H1 (cell line): ENCODE measurements around the gene RASGRP3. TPM values are rescaled to one million over a fixed set of nuclear protein-coding genes. Genes with fewer than 3 reads are reported as not detected.

Experiments
- CTCF ChIA-PET: fragments of 300-600 bp; sonication (Branson Sonifier 250); formaldehyde crosslinking; loops from one replicate; lab custom pipeline; 2021; ENCODE audit not compliant: partially characterized antibody; lab: Charles Lee
- POLR2A ChIA-PET: fragments of 300-600 bp; sonication (Branson Sonifier 250); formaldehyde crosslinking; loops from one replicate; lab custom pipeline; 2021; ENCODE audit warnings: inconsistent platforms; ENCODE audit not compliant: partially characterized antibody; lab: Charles Lee
- DNase-seq, 2 experiments: peaks; one replicate each; pipeline versions ENCODE4 v3.0.0 to v3.0.0-alpha.2; 2010 to 2022; ENCODE audit warnings: low spot score in 2 of 2, low read depth in 1 of 2, mixed read lengths in 1 of 2
- FAIRE-seq: peaks from 2 replicates; lab custom pipeline; 2011; peaks lifted over from hg19 to GRCh38; lab: Jason Lieb, UNC
- H2AFZ ChIP-seq: 2 replicates; pipeline ENCODE4 v1.8.1; 2012; ENCODE audit warnings: low read length, inconsistent platforms
- H2AK5ac ChIP-seq: 2 replicates; pipeline ENCODE4 v1.6.1; 2013; ENCODE audit warnings: low read depth, low read length
- H2BK120ac ChIP-seq: replicated peaks from 2 replicates; pipeline ENCODE3; 2013; ENCODE audit warnings: low read depth, low read length, inconsistent platforms
- H2BK12ac ChIP-seq: 2 replicates; pipeline ENCODE4 v1.6.1; 2013; ENCODE audit warnings: low read depth, low read length
- H2BK15ac ChIP-seq: 2 replicates; pipeline ENCODE4 v1.6.1; 2013; ENCODE audit warnings: low read length
- H2BK20ac ChIP-seq: 2 replicates; pipeline ENCODE4 v1.6.1; 2013; ENCODE audit warnings: low read length
- H2BK5ac ChIP-seq: 2 replicates; pipeline ENCODE4 v1.6.1; 2013; ENCODE audit warnings: low read depth, low read length
- H3K14ac ChIP-seq: 2 replicates; pipeline ENCODE4 v1.6.1; 2013; ENCODE audit warnings: inconsistent platforms; ENCODE audit not compliant: insufficient read length
- H3K18ac ChIP-seq: 2 replicates; pipeline ENCODE4 v1.6.1; 2013; ENCODE audit warnings: low read length; ENCODE audit errors: extremely low read depth
- H3K23ac ChIP-seq: 2 replicates; pipeline ENCODE4 v1.6.1; 2013; ENCODE audit warnings: inconsistent platforms; ENCODE audit not compliant: insufficient read length
- H3K23me2 ChIP-seq: 2 replicates; pipeline ENCODE4 v1.6.1; 2013; ENCODE audit warnings: low read depth, low read length
- H3K27ac ChIP-seq: 2 replicates; pipeline ENCODE4 v1.6.1; 2011; ENCODE audit warnings: low read depth, low read length, inconsistent platforms
- H3K27me3 ChIP-seq, 4 experiments: replicated peaks in 1 of 4; 1 replicate in 1 of 4; 2 replicates in 3 of 4; pipeline versions ENCODE4 v1.6.1 to v1.8.1; 2011 to 2013; ENCODE audit warnings: low read length in 3 of 4, mild to moderate bottlenecking in 3 of 4, inconsistent platforms in 2 of 4, mixed read lengths in 2 of 4, moderate library complexity in 1 of 4; ENCODE audit not compliant: control insufficient read depth in 3 of 4, insufficient read depth in 3 of 4; ENCODE audit errors: extremely low read depth in 1 of 4
- H3K36me3 ChIP-seq, 4 experiments: 2 replicates each; pipeline versions ENCODE4 v1.6.1 to v1.8.1; 2011 to 2013; ENCODE audit warnings: mild to moderate bottlenecking in 4 of 4, low read length in 3 of 4, moderate library complexity in 2 of 4, control low read depth in 1 of 4, inconsistent platforms in 1 of 4; ENCODE audit not compliant: insufficient read depth in 4 of 4, control insufficient read depth in 2 of 4
- H3K4ac ChIP-seq: replicated peaks from 2 replicates; pipeline ENCODE3; 2013; ENCODE audit warnings: low read length, low read depth, mixed read lengths, inconsistent platforms; ENCODE audit not compliant: insufficient read length
- H3K4me1 ChIP-seq, 4 experiments: replicated peaks in 1 of 4; 1 replicate in 1 of 4; 2 replicates in 3 of 4; pipeline versions ENCODE4 v1.6.1 to v1.8.1; 2011 to 2013; ENCODE audit warnings: low read length in 3 of 4, inconsistent platforms in 2 of 4, mixed read lengths in 1 of 4; ENCODE audit not compliant: insufficient read depth in 4 of 4, control insufficient read depth in 3 of 4
- H3K4me2 ChIP-seq, 2 experiments: 2 replicates each; pipeline versions ENCODE4 v1.6.1 to v1.8.1; 2011 to 2013; ENCODE audit warnings: low read depth in 2 of 2, low read length in 2 of 2, control low read depth in 1 of 2, inconsistent platforms in 1 of 2, mild to moderate bottlenecking in 1 of 2; ENCODE audit not compliant: insufficient read depth in 1 of 2
- H3K4me3 ChIP-seq, 4 experiments: fragments of 200-600, 300-600 bp in 1 of 4; sonication (generic), shearing (Covaris generic), sonication (Bioruptor Twin) in 1 of 4; 2 replicates each; pipeline versions ENCODE4 v1.5.1 to v1.8.1; 2011 to 2016; ENCODE audit warnings: low read length in 4 of 4, low read depth in 3 of 4, control low read depth in 2 of 4, inconsistent platforms in 2 of 4, mild to moderate bottlenecking in 2 of 4, mixed read lengths in 1 of 4, moderate library complexity in 1 of 4; ENCODE audit not compliant: insufficient read depth in 2 of 4; ENCODE audit errors: extremely low read depth in 1 of 4
- H3K56ac ChIP-seq: replicated peaks from 2 replicates; pipeline ENCODE3; 2013; ENCODE audit warnings: low read depth, mild to moderate bottlenecking, mixed read lengths, low read length, inconsistent platforms; ENCODE audit not compliant: insufficient read length
- H3K79me1 ChIP-seq: 2 replicates; pipeline ENCODE4 v1.6.1; 2013; ENCODE audit warnings: low read depth, low read length, control low read depth
- H3K79me2 ChIP-seq, 2 experiments: 2 replicates each; pipeline versions ENCODE4 v1.6.1 to v1.8.1; 2012 to 2013; ENCODE audit warnings: low read length in 2 of 2, mild to moderate bottlenecking in 2 of 2, inconsistent platforms in 1 of 2; ENCODE audit not compliant: insufficient read depth in 2 of 2, control insufficient read depth in 1 of 2
- H3K9ac ChIP-seq, 4 experiments: replicated peaks in 1 of 4; 1 replicate in 1 of 4; 2 replicates in 3 of 4; pipeline versions ENCODE4 v1.6.1 to v1.8.1; 2011 to 2013; ENCODE audit warnings: low read depth in 3 of 4, low read length in 3 of 4, control low read depth in 2 of 4, mild to moderate bottlenecking in 2 of 4, moderate library complexity in 2 of 4, inconsistent platforms in 1 of 4; ENCODE audit errors: extremely low read depth in 1 of 4
- H3K9me3 ChIP-seq, 2 experiments: 2 replicates each; pipeline versions ENCODE4 v1.6.1 to v1.8.1; 2012 to 2013; ENCODE audit warnings: mild to moderate bottlenecking in 2 of 2, moderate library complexity in 2 of 2, control low read depth in 1 of 2, inconsistent platforms in 1 of 2, low read depth in 1 of 2, low read length in 1 of 2, mixed read lengths in 1 of 2; ENCODE audit not compliant: insufficient read depth in 2 of 2
- H4K20me1 ChIP-seq, 2 experiments: replicated peaks in 1 of 2; 2 replicates each; pipeline versions ENCODE3 to v1.8.1; 2011 to 2013; ENCODE audit warnings: inconsistent platforms in 2 of 2, low read length in 2 of 2, mild to moderate bottlenecking in 1 of 2; ENCODE audit not compliant: insufficient read depth in 2 of 2, control insufficient read depth in 1 of 2
- H4K5ac ChIP-seq: 2 replicates; pipeline ENCODE4 v1.6.1; 2013; ENCODE audit warnings: low read length, low read depth, mixed read lengths, inconsistent platforms; ENCODE audit not compliant: insufficient read length
- H4K8ac ChIP-seq: 2 replicates; pipeline ENCODE4 v1.8.0; 2013; ENCODE audit warnings: mild to moderate bottlenecking, moderate library complexity, low read length, inconsistent platforms; ENCODE audit not compliant: insufficient read depth; ENCODE audit errors: extremely low read depth
- H4K91ac ChIP-seq: replicated peaks from 2 replicates; pipeline ENCODE3; 2013; ENCODE audit warnings: low read length, mixed read lengths, inconsistent platforms; ENCODE audit not compliant: insufficient read length
- BCL11A ChIP-seq, 2 experiments: IDR thresholded peaks; one replicate each; pipeline ENCODE4 v1.6.1; 2011; ENCODE audit warnings: low read depth in 2 of 2, low read length in 2 of 2, mild to moderate bottlenecking in 2 of 2
- CBX8 ChIP-seq: fragments of 300-800, 300-1000 bp; sonication (generic); IDR thresholded peaks from 2 replicates; pipeline ENCODE4 v1.7.1; 2016; ENCODE audit warnings: low read depth, low read length, borderline replicate concordance
- CHD2 ChIP-seq: IDR thresholded peaks from 2 replicates; pipeline ENCODE4 v1.6.1; 2012; ENCODE audit warnings: low read length, improper control_type of control experiment
- E2F6 ChIP-seq: IDR thresholded peaks from 2 replicates; pipeline ENCODE4 v1.6.1; 2012; ENCODE audit warnings: inconsistent platforms
- EP300 ChIP-seq, 2 experiments: IDR thresholded peaks; 1 replicate in 1 of 2; 2 replicates in 1 of 2; pipeline ENCODE4 v1.6.1; 2011 to 2012; ENCODE audit warnings: low read depth in 2 of 2, low read length in 2 of 2, mild to moderate bottlenecking in 2 of 2, borderline replicate concordance in 1 of 2, inconsistent platforms in 1 of 2, moderate library complexity in 1 of 2
- JUN ChIP-seq: IDR thresholded peaks from 2 replicates; pipeline ENCODE4 v1.6.1; 2011; ENCODE audit warnings: low read depth, mild to moderate bottlenecking, improper control_type of control experiment, low read length
- KDM1A ChIP-seq: fragments of 200-600, 300-600 bp; sonication (generic); IDR thresholded peaks from 2 replicates; pipeline ENCODE4 v1.7.1; 2016; ENCODE audit warnings: mild to moderate bottlenecking, low read length, borderline replicate concordance
- KDM5A ChIP-seq: fragments of 200-600 bp; IDR thresholded peaks from 2 replicates; pipeline ENCODE4 v1.7.1; 2012; ENCODE audit warnings: mild to moderate bottlenecking, low read length, inconsistent platforms, mixed read lengths
- MAX ChIP-seq: IDR thresholded peaks from 2 replicates; pipeline ENCODE4 v1.6.1; 2012; ENCODE audit warnings: inconsistent platforms
- NRF1 ChIP-seq: IDR thresholded peaks from 2 replicates; pipeline ENCODE4 v1.6.1; 2011; ENCODE audit warnings: mild to moderate bottlenecking, low read depth, low read length, improper control_type of control experiment
- RBBP5 ChIP-seq: IDR thresholded peaks from 2 replicates; pipeline ENCODE4 v1.7.1; 2012; ENCODE audit warnings: low read depth, mild to moderate bottlenecking, inconsistent platforms, low read length, moderate library complexity, borderline replicate concordance
- TAF1 ChIP-seq: IDR thresholded peaks from 2 replicates; pipeline ENCODE4 v1.6.1; 2011; ENCODE audit warnings: mild to moderate bottlenecking, low read depth, low read length
- TCF12 ChIP-seq: IDR thresholded peaks from 2 replicates; pipeline ENCODE4 v1.6.1; 2011; ENCODE audit warnings: low read depth, mild to moderate bottlenecking, low read length
- ZNF274 ChIP-seq: IDR thresholded peaks from 2 replicates; pipeline ENCODE4 v1.7.0; 2012; ENCODE audit warnings: low read length, borderline replicate concordance; ENCODE audit errors: extremely low read depth
- WGBS, 2 experiments: shearing (Covaris generic) in 1 of 2; methylation state at CpG; one replicate each; pipeline versions ENCODE4 v1.1.6 to v1.1.7; 2013 to 2015; ENCODE audit warnings: low lambda C conversion rate in 2 of 2, mixed read lengths in 2 of 2, inconsistent platforms in 1 of 2, low coverage in 1 of 2, missing lambda C conversion rate in 1 of 2; ENCODE audit not compliant: insufficient replicate concordance in 2 of 2, insufficient coverage in 1 of 2, insufficient read length in 1 of 2; ENCODE audit errors: extremely low coverage in 1 of 2, missing lambda C conversion rate in 1 of 2; 5-methylcytosine and 5-hydroxymethylcytosine counted together
- polyA plus RNA-seq, 7 experiments: library from polyadenylated mRNA; depleted of rRNA in 3 of 7; stranded (reverse) in 5 of 7; unstranded in 2 of 7; fragments of >200 nt in 5 of 7; fragments of 200-250 nt in 2 of 7; gene quantifications; 1 replicate in 5 of 7; 2 replicates in 1 of 7; 4 replicates in 1 of 7; pipeline versions ENCODE4 v1.2.1 to v1.2.3, GENCODE V29; 2011 to 2013; ENCODE audit warnings: missing spikeins in 2 of 7, mixed read lengths in 2 of 7
- total RNA-seq: library from RNA; stranded (reverse); fragmentation: NEBNext Ultra II Directional; extraction: Animal tissue kit (Norgen Biotek cat#: 25700); gene quantifications from 2 replicates; pipeline ENCODE4 v1.2.1, GENCODE V29; 2021

The RASGRP3 gene
- total and polyA plus RNA-seq, 2 of the 8 experiments (the other 6 are each of a cell fraction or from before 2014, with no cell fraction given), result 0.06 TPM; not detected in 1

GRCh38 chr2:33513480-33513879 lies 37.0 kb downstream of the RASGRP3 start:
- ChIA-PET CTCF (interaction anchor here (1.0 kb wide), 1 partner anchor 38 kb away, joined by 4 read pairs; no protein-coding TSS in a partner anchor), POLR2A (interaction anchor here (1.3 kb wide), 1 partner anchor 9 kb away, joined by 3 read pairs; no protein-coding TSS in a partner anchor)
- H3K27ac ChIP-seq, result no peak overlapping the region
- H4K91ac ChIP-seq, result no peak overlapping the region
- H3K4me3 ChIP-seq, result no peak overlapping the region
- no peak overlapping the region for H2BK5ac ChIP-seq
- WGBS, 2 experiments, result 88% methylated on average over 3 of the region's 3 CpGs; no CpG with 5 or more reads in 1 of the 2 experiments
- DNase-seq, result no peak
- H4K5ac ChIP-seq, result no peak overlapping the region
- no peak overlapping the region for H2BK120ac ChIP-seq
- no peak overlapping the region for H3K56ac ChIP-seq
- H3K36me3 ChIP-seq, result no peaks in the 10 kb centered on the region
- no peaks in the 10 kb centered on the region for H3K23me2 ChIP-seq
- no peaks in the 10 kb centered on the region for H3K9me3 ChIP-seq
- H2AK5ac ChIP-seq, result no peak overlapping the region
- no peak overlapping the region for H3K14ac ChIP-seq
- H3K79me1 ChIP-seq, result no peaks in the 10 kb centered on the region
- H3K18ac ChIP-seq, result no peak overlapping the region
- no peaks in the 10 kb centered on the region for H3K4me1 ChIP-seq
- no peaks in the 10 kb centered on the region for H3K27me3 ChIP-seq
- no peak overlapping the region for H3K23ac ChIP-seq
- H2BK15ac ChIP-seq, result no peak overlapping the region
- H3K4me2 ChIP-seq, result no peak overlapping the region
- H2AFZ ChIP-seq, result no peak overlapping the region
- H4K20me1 ChIP-seq, result no peaks in the 10 kb centered on the region
- no peak overlapping the region for H3K4ac ChIP-seq
- H3K79me2 ChIP-seq, result no peaks in the 10 kb centered on the region
- FAIRE-seq, result no peak
- no peak overlapping the region for H2BK20ac ChIP-seq
- H2BK12ac ChIP-seq, result no peak overlapping the region
- no peak overlapping the region for H4K8ac ChIP-seq
- H3K9ac ChIP-seq, result no peak overlapping the region
- TF ChIP-seq JUN, result no peak
- no peak for TF ChIP-seq E2F6
- no peak for TF ChIP-seq RBBP5
- TF ChIP-seq EP300 (IDR thresholded peaks at IDR 0.05; ENCODE audit: borderline replicate concordance in 1 of 2, low read depth in 2 of 2, low read length in 2 of 2), result no peak
- TF ChIP-seq NRF1, result no peak
- no peak for TF ChIP-seq KDM1A
- TF ChIP-seq BCL11A (IDR thresholded peaks at IDR 0.05; ENCODE audit: low read depth in 2 of 2, low read length in 2 of 2), result no peak
- TF ChIP-seq KDM5A, result no peak
- TF ChIP-seq TCF12, result no peak
- no peak for TF ChIP-seq ZNF274
- TF ChIP-seq CHD2, result no peak
- TF ChIP-seq TAF1, result no peak
- TF ChIP-seq MAX, result no peak
- TF ChIP-seq CBX8, result no peak
